ENCODE measurements around the gene RTBDN.

Gene RTBDN

GRCh38 chr19:12777217-12778016, 57.0 kb downstream of the RTBDN start:
- H3K4me3 ChIP-seq (replicated peaks in 1 of 2; ENCODE audit: low read depth in 2 of 2, low read length in 2 of 2), result peak overlapping the region; percentile 59 to 77
- peak; percentile 97 for TF ChIP-seq CTCF (IDR thresholded peaks at IDR 0.05; ENCODE audit: low read depth, low read length)
- peak; percentile 80 to 82 for DNase-seq (ENCODE audit: low read depth in 2 of 2)
